Stimulated activated CD4-positive, alpha-beta T cell treated with anti-CD3 and anti-CD28 coated beads, Interleukin-12 subunit alpha, Interleukin-12 subunit beta, amount 100 ng/mL, for 4 hours (primary cell): ENCODE data around the gene VWA3A.
"Not testable (repeated sequence)": the region's sequence is repeated elsewhere in the genome, so short reads cannot be mapped to it uniquely, and the experiment has no call there.

ENCODE experiments used
- DNase-seq: peaks from one replicate; pipeline ENCODE4 v3.0.0-alpha.2; 2020

Gene VWA3A

DNA sequence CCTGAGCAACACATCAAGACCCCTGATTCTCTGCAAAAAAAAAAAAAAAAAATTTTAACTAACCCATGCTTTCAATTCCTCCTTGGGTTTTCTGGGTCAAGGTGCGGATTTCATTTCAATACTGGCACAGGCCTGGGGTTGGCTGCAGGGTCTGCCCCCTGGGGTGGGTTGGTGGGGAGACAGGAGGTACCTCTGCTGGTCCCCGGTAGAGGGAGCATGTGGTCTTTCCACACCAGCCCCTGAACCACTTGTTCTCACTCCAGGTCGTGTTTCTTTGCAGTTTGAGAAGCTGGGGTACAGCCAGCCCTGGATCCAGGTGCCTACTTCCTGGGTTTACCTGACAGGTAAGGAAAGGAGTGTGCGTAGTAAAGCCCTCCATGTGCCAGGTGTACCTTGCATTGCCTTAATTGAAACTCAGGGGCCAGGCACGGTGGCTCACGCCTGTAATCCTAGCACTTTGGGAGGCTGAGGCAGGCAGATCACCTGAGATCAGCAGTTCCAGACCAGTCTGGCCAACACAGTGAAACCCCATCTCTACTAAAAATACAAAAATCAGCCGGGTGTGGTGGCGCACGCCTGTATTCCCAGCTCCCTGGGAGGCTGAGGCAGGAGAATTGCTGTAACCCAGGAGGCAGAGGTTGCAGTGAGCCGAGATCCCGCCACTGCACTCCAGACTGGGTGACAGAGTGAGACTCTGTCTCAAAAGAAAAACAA is 91.7 kb downstream of the VWA3A start:
- DNase-seq, result no peak

DNA sequence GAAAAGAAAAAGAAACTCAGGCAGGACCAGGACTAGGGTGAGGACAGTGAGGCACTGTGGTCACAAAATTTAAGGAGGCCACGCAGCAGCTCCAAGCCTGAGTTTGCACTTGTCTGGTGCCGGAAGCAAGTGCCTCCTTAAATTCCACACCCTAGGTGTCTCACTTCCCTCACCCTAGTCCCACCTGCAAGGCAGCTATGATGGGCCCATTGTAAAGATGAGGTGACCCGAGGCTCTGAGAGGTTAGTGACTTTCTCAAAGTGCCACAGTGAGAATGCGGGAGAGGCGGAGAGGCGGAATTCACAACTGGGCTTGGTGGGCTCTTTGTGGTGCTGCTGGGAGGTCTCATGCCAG is 92.3 kb downstream of the VWA3A start:
- DNase-seq, result no peak

DNA sequence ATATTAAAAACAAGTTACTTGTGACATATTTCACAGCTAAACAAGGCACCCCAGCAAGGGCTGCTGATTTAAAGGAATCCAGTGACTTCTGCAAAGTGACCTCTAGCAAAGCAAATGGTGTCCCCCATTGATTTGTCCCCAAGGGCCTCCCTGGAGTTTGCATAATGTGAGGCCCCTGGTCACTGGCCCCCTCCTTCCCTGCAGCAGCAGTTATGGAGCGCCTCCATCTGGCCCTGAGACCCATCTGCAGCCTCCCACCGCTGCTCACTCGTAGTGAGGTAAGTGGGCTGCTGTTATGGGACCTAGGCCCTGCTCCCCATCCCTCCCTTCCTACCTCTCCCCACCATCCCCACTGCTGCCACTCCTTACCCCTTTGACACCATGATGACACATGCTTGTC is 94.2 kb downstream of the VWA3A start:
- DNase-seq, result no peak

DNA sequence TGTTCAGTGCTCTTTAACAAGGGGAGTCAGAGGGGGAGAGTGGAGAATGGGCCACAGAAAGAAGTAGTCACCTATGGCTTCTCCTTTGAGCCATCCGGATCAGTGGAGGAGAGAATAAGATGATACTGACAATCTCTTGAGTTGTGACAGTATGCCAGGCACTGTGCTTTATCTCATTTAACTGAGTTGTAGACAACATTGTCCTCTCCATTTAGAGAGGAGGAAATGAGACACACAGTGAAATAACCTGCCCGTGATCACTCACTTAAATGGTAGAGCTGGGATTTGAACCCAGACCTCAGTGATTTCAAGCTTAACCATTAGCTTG is 95.9 kb downstream of the VWA3A start:
- DNase-seq, result no peak

DNA sequence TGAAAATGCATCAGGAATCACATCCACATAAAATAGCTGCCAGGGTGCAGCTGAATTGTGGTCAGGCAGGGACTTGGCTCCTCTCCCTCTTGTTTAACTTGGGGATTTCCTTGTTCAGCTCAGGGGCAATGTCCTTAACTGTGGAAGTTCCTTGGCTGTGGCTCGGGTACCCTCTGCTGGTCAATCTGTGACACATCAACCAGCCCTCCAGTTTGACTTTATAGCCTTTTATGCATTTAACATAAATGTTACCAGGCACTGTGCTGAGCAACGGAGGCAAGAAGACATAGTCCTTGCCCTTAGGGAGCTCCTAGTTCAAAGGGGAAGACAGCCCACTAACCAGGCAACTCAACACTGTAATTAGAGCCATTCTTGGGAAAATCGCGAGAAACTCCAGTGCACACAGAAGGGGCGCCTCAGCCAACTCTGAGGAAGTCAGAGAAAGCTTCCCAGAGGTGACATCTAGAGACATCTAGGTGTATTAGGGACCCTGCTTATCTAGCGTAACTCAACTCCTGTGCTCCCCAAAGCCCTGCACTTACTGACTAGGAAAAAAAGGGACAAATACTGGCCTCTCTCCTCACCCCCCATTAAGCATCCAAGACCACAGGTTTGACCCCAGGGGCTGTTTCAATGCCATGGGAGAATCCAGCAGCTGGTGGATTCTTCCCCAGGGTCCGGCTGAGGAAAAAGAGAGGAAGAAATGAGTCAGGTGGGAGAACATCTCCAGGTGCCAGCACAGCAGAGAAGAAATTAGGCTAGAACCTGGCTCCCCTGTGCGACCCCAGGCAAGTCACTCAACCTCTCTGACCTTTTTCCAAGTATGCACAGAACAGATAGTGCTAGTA is 96.5 kb downstream of the VWA3A start:
- peak; percentile 41 for DNase-seq

DNA sequence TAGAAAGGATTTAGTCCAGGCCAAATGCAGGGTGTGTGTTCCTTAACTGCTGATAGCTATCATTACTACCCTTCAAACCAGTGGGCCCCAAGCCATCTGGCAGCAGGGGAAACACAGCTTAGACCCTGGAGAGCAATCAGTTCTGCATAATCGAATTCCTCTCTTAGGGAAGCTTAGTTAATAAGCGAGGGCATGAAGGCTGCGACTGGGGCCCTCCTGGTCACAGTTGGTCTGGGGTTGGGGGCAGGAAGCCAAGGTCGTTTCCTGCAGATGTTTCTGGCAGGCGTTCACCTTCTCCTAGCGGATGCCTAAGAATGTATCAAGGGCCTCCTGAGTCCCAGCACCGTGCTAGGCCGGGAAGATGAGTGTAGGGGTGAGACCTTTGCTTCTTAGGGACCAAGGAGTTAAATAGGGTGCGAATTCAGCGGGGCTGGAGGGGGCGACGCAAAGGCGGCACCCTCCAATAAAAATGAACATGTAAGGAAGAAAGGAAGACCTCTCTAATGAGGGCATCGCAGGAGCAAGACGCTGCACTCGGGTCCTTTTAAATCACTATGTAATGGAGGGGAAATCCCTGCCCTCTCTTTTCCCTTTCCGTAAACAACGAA is 97.2 kb downstream of the VWA3A start:
- no peak for DNase-seq

DNA sequence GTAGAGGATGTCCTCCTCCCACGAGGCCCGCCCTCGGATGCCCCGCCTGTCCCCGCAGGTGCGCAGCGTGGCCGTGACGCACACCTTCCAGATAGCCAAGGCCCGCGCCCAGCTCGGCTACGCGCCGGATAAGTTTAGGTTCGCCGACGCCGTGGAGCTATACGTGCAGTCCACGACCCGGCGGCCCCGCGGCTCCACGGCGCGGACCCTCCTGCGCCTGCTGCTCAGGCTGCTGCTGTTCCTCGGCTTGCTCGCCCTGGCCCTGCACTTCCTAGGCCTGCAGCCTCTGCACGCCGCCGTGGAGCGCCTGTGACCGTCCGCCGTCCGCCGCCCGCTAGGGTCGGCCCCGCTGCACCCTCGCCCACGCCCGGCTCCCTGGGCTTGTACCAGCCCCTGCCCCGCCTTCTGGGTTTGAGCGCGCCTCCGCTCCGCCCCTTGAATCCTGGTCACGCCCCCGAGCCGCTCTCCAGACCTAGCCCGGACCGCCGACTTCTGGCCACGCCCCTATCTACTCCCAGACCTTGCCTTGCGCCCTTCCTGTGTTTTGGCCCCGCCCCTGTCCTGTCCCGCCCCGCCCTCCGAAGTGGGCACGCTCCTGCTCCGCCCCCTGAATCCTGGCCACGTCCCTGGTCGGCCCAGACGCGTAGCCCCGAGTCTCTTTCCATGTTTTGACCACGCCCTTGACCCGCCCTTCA is 97.9 kb downstream of the VWA3A start:
- DNase-seq, result peak; percentile 98

DNA sequence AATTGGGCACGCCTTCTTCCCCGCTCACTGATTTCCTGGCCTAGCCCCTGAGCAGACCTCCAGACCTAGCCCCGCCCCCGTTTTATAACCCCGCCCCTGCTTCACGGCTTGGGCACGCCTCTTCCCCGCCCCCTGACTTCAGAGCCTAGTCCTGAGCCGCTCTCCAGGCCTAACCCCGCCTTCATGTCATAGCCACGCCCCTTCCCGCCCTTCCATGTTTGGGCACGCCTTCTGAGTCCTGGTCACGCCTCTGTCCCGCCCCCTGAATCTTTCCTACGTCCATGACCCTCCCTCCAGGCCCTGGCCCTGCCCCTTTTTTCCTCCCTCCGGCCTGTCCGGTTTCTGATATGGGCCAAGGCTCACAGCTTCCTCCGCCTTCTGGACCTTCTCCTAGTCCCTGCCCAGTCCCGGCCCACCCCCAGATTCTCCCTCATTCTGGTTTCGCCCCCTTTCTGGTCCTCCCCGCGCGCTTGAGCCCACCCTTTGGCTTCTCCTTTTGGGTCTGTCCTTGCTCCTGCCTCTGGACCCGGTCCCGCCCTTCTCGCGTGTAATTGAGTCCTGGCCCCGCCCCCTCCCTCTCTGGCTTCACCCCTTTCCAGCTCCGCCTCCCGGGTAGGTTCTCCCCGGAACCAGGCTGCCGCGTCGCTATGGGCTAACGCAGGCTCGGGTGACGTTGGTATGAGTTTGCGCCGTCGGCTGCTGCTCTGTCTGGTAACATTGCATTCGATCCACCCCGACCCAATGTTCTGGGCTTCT is 98.6 kb downstream of the VWA3A start:
- peak; percentile 100 for DNase-seq

DNA sequence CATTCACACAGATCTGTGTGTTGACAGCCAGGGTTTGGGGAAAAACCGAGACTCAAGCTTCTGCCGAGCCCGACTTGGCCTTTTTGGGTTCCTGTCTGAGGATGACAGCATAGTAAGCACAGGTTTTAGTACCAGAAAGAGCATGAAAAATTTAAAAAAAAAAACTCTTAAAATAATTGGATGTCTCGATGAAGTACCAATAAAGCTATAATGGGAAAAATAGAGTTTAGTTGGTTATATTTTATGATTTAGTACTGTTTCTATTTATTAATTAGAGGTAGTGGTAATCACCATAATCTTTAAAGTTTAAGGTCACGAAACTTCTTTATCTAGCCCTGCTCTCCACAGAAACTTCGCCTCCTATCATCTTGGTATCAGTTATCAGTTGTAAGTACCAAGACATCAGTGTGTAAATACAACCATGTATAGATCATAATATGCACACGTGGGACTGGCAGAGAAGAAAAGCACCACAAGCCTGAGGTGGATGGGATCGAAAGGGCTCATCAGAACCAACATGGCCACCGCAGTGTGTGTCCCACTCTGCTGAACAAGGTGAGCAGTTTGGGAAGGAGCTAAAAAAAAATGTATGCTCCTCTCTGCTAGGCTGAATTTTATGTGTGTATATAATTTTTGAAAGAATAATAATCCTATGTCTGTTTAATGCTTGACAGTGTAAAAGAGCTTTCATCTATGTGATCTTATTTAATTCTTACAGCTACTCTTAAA is 99.4 kb downstream of the VWA3A start:
- DNase-seq, result no peak

DNA sequence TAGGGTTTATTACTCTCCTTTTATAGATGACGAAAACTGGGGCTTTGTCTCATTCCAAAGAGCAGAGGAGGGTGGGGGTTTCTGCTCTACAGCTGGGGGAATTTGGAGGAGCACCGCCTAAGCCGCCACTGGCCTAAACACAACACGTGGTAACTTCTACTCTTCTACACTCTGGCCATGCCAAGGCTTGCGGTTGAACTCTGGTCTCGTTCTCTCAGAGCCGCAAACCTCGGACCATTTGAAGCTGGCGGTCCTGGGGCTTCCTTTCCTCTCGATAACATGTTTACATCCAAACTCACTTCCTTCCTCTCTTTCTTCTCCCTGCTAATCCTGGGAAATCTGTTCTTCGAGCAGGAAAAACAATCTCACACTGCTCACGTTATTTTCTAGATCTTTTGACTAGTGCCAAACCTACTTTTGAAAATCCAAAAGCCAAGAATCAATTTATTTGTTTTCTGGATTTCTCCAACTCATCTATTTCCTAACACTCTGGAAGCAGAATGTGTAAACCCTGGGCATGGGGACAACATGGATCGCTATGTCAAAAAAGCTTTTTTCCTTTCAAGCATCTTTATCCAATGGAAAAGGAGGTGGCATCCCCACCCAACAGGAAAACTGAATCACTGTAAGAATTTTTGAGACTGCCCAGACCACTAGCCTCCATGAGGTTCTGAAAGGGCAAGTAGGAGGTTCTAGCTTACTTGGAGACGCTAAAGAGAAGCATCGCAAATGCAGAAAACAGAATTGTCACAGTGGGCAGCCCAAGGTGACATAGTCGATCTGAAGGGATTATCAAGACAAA is 100.1 kb downstream of the VWA3A start:
- peak; percentile 54 for DNase-seq

DNA sequence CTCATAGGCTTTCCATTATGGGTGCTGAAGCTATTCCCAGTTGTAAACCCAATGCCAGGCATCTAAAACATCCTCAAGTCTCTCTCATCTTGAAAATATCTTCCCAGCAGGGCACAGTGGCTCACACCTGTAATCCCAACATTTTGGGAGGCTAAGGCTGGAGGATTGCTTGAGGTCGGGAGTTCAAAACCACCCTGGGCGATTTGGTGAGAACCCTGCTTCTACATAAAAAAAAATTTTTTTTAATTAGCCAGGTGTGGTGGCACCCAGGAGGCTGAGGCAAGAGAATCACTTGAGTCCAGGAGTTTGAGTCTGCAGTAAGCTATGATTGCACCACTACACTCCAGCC is 100.7 kb downstream of the VWA3A start:
- DNase-seq, result no peak

DNA sequence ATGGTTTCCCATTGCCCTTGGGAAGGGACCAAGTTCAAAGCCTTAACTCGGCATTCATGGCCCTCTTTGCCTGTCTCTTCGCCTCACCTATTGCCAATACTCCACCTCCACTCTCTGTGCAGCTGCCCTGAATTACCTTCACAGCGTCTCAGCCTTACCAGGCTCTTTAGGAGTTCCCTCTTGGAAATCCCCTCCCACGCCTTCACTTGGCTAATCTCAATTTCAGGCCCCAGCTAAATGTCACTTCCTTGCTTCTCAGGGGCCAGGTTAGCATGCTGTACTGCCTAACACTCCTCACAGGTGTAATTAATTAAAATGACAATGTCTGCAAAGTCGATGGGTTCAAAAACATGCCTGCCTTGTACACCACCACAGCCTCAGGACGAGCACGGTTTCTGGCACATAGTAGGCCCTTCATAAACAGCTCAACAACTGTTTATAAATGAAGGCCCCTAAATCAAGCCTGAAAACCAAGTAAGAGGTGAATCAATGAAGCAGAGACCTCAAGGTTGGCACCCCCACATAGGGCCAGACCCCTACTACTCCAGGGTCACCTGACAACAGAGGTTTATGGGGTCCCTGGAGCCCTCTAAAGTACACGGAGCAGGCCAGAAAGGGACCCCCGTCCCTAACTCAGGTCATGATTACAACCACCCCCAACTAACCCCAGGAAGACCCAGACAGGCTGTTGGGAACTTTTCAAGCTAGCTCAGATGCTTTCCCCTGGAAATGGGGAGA is 102.5 kb downstream of the VWA3A start:
- no peak for DNase-seq

DNA sequence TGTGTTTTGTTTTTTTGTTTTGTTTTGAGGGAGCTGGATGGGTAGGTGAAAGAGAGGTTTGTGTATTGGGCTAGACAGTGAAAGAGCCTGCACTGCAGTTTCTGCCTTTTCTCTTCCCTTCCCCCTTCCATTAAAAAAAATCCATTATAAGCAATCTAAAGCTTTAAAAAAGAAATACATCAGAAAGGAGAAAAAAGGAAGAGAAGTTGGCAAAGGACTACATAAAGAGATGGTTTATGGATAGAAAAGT is 103.0 kb downstream of the VWA3A start:
- no peak for DNase-seq

DNA sequence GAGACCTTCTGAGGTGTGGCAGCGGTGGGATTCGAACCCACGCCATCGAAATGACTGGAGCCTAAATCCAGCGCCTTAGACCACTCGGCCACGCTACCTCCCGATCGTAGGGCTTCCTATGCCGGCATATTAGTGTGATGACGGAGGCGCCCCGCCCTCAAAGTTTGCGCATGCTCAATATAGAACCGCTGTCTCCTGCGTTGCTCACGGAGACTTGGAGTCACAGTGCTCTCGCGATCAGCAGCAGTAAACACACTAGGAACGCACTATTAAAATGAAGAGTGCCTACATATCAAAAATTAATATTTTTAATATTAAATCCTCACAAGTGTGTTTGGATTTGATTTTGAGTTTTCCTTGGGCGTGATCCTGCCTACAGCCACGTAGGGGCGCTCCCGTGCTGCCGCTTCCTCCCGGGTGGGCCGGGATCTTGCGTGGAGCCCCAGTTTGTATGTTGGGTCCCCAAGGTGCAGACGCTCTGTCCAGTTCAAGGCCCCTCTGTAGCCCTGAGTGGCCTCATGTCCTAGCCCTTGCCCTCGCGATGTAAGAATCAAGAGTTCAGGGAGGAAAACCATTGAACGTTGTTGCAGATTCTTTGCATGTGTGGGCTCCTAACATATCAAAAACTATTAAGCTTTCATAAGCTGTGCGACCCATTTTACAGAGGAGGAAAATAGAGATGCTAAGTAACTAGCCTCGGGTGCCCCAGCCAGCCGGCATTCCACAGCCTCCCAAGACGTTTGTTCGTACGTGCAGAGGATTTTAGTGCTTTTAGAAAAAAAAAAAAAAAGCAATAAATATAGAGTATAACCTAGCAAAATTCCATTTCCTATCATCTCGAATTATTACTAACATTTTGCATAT is 103.6 kb downstream of the VWA3A start:
- peak; percentile 92 for DNase-seq

DNA sequence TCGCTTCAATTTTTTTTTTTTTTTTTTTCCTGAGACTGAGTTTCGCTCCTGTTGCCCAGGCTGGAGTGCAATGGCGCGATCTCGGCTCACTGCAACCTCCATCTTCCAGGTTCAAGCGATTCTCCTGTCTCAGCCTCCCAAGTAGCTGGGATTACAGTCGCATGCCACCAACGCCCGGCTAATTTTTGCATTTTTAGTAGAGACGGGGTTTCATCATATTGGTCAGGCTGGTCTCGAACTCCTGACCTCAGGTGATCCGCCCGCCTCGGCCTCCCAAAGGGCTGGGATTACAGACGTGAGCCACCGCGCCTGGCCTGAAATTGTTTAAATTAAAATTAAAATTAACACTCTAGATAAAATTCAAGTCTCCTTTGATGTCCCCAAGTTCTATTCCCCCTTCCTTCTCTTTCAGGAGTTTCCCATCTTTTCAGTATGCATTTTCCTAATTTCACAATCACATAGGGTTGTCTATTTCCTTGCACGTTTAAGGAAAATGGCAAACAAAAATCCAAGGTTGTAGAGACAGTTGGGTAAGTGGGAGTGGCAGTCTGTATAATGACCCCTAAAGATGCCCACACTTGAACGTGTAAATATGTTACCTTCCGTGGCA is 104.3 kb downstream of the VWA3A start:
- DNase-seq, result not testable (repeated sequence)

DNA sequence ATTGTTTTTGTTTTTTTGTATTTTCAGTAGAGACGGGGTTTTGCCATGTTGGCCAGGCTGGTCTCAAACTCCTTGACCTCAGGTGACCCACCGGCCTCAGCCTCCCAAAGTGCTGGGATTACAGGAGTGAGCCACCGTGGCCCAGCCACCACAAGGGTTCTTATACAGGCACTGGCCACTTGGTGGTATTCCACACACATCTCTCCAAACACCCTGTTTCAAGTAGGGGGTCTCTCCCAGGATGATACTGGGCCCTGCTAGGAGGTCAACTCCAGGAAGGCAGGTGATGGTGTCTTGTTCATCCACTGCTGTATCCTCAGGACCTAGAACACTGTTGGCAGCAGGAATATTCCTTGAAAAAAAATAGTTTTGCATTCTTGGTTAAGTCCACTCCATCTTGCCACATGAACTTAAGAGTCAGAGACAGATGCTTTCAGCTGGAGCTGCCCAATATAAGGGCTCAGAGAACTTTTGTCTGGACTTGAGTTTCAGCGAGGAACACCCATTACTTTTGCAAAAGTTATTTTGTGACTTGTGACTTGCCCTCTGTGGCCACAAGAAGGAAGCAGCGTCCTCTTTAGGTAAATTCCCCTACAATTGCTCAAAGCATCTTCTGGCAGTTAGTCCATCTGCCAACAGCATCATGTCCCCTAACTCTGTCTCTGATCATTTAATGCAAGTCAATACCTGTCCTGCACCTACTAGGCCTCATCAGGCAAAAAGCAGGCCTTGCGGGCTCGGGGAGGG is 106.4 kb downstream of the VWA3A start:
- DNase-seq, result no peak

DNA sequence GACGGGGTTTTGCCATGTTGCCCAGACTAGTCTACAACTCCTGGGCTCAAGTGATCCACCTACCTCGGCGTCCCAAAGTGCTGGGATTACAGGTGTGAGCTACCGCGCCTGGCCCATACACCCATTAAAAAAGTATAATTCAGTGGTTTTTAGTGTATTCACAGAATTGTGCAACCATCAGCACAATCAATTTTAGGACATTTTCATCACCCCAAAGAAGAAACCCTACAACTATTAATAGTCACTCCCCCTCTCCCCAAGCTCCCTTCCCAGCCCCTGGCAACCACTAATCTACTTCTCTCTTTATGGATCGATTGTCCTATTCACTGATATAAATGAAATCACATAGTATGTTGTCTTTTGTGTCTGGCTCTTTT is 109.9 kb downstream of the VWA3A start:
- DNase-seq, result no peak

DNA sequence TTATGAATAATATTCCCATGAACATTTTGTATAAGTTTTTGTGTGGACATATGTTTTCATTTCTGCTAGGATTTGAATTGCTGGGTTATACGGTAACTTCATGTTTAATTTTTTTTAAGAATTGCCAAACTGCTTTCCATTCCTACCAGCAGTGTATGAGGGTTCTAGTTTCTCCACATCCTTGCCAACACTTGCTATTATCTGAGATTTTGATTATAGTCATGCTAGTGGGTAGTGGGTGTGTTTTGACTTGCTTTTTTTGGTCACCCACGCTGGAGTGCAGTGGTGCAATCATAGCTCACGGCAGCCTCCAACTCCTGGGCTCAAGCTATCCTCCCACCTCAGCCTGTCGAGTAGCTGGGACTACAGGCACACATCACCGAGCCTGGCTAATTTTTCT is 110.8 kb downstream of the VWA3A start:
- no peak for DNase-seq
